RWPE1 (cell line): ENCODE results near the gene AACS.

ENCODE experiments used
- CTCF ChIA-PET: fragments of 350-600 bp; sonication (Branson Sonifier 250); formaldehyde crosslinking; extraction: SDS; loops from one replicate; lab custom pipeline; 2021; lab: Yijun Ruan, JAX
- POLR2A ChIA-PET: fragments of 400-600 bp; formaldehyde crosslinking; extraction: SDS; loops from one replicate; lab custom pipeline; 2020; ENCODE audit warnings: antibody characterized with exemption; ENCODE audit not compliant: low non-redundant PET; lab: Yijun Ruan, JAX
- DNase-seq: peaks from one replicate; pipeline ENCODE4 v3.0.0; 2012; ENCODE audit warnings: low spot score
- H3K27ac ChIP-seq: fragments of 450-650 bp; 2 replicates; pipeline ENCODE4 v1.5.1; 2017
- TF ChIP-seq, protein P1 (sequence below): fragments of 450-650 bp; conservative IDR thresholded peaks from 2 replicates; pipeline ENCODE4 v1.5.1; 2017; ENCODE audit warnings: low read depth, mild to moderate bottlenecking

AACS gene

DNA sequence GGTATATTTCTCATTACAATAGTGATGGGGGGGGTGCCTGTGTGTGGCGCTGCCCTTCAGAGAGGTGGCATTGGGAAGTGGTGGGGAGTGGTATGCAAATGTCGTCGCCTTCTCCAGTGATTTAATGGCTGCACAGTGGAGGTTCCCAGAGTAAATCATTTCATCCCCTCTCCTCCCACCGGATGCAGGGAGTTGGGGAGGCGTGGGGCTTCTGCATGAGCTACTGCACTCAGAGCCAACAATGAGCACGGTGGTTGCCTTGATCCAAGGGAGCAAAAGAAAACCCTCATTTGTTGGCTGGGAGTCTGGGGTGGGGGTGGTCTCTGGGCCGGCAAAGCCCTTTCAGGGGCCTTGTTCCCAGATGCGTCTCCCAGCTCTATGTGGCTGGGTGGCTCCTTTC, 124.3 kb downstream of the AACS start:
- TF ChIP-seq, protein P1, sequence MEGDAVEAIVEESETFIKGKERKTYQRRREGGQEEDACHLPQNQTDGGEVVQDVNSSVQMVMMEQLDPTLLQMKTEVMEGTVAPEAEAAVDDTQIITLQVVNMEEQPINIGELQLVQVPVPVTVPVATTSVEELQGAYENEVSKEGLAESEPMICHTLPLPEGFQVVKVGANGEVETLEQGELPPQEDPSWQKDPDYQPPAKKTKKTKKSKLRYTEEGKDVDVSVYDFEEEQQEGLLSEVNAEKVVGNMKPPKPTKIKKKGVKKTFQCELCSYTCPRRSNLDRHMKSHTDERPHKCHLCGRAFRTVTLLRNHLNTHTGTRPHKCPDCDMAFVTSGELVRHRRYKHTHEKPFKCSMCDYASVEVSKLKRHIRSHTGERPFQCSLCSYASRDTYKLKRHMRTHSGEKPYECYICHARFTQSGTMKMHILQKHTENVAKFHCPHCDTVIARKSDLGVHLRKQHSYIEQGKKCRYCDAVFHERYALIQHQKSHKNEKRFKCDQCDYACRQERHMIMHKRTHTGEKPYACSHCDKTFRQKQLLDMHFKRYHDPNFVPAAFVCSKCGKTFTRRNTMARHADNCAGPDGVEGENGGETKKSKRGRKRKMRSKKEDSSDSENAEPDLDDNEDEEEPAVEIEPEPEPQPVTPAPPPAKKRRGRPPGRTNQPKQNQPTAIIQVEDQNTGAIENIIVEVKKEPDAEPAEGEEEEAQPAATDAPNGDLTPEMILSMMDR: no peak
- H3K27ac ChIP-seq: no peak overlapping the region
- ChIA-PET POLR2A (no interaction called here), CTCF (no interaction called here)
- no peak for DNase-seq

DNA sequence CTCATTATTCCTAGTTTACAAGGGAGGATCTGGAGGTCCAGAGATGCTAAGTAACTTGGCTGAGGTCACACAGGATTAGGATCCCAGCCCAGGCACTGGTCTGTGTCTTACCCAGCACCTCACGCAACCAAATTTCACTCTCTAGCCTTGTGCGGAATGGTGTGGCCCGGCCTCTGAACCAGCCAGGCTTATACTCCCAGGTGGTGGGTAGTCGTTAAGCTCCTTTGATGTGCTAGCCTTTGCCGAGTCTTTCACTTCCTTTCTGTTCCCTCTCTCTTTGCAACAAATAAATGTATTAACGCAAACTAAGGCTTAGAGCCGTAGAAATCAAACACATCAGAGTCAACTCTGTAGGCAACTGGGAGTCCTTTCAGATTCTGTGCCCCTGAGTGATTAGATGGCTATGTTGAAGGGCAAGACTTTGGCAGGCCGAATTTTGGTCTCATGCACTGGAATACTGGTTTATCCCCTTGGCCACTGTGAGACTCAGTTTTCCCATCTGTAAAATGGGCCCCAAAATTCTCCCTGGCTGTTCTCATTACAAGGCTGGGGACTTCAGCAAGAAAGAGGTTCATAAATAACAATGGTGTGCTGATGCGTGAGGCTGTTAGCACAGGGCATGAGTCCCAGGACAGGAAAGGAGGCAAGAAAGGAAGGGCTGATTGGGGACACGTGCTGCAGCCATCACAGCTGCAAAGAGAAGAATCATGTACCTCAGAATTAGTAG, 126.3 kb downstream of the AACS start:
- TF ChIP-seq, protein P1: no peak
- no peak overlapping the region for H3K27ac ChIP-seq
- ChIA-PET POLR2A (no interaction called here), CTCF (no interaction called here)
- no peak for DNase-seq

- ChIA-PET POLR2A (no interaction called here), CTCF (interaction anchor here (1.2 kb wide), 1 partner anchor 10 kb away, joined by 4 read pairs; no protein-coding TSS in a partner anchor)
- H3K27ac ChIP-seq: no peak overlapping the region
- DNase-seq: no peak
- TF ChIP-seq, protein P1: no peak
These were observed 127.5 kb downstream of the AACS start for GRCh38 chr12:125192690-125193221.
